Type B pancreatic cell (in vitro differentiated cells): Measurements from ENCODE around the gene ACOXL. TPM values are rescaled to one million over a fixed set of nuclear protein-coding genes. Genes with fewer than 3 reads are reported as not detected.

ENCODE experiments used
- DNase-seq: peaks from one replicate; pipeline ENCODE4 v3.0.0; 2021; ENCODE audit warnings: mixed read lengths; ENCODE audit not compliant: unreplicated experiment; ENCODE audit errors: extremely low spot score
- H3K27ac Mint-ChIP-seq: 2 replicates; pipeline ENCODE4 v1.8.0; 2021; ENCODE audit warnings: mild to moderate bottlenecking, mixed read lengths
- H3K27me3 Mint-ChIP-seq: 2 replicates; pipeline ENCODE4 v1.8.0; 2021; ENCODE audit warnings: mixed read lengths
- H3K36me3 Mint-ChIP-seq: 2 replicates; pipeline ENCODE4 v1.8.0; 2021; ENCODE audit warnings: mixed read lengths
- H3K4me1 Mint-ChIP-seq: one replicate; pipeline ENCODE4 v1.8.0; 2021; ENCODE audit warnings: mixed read lengths; ENCODE audit not compliant: unreplicated experiment
- H3K4me3 Mint-ChIP-seq: 2 replicates; pipeline ENCODE4 v1.8.0; 2021; ENCODE audit warnings: mild to moderate bottlenecking, mixed read lengths
- H3K9me3 Mint-ChIP-seq: 2 replicates; pipeline ENCODE4 v1.8.0; 2021; ENCODE audit warnings: mixed read lengths
- CTCF ChIP-seq: fragments of 200-600 bp; sonication (generic); conservative IDR thresholded peaks from 2 replicates; pipeline ENCODE4 v1.5.0; 2021; ENCODE audit warnings: antibody characterized with exemption, mild to moderate bottlenecking
- total RNA-seq: library from RNA; stranded (reverse); gene quantifications from 2 replicates; pipeline ENCODE4 v1.2.1, GENCODE V29; 2021; ENCODE audit warnings: low replicate concordance

The ACOXL gene
- total RNA-seq, 1 donor from 2014 or later, result 1.4 TPM

DNA sequence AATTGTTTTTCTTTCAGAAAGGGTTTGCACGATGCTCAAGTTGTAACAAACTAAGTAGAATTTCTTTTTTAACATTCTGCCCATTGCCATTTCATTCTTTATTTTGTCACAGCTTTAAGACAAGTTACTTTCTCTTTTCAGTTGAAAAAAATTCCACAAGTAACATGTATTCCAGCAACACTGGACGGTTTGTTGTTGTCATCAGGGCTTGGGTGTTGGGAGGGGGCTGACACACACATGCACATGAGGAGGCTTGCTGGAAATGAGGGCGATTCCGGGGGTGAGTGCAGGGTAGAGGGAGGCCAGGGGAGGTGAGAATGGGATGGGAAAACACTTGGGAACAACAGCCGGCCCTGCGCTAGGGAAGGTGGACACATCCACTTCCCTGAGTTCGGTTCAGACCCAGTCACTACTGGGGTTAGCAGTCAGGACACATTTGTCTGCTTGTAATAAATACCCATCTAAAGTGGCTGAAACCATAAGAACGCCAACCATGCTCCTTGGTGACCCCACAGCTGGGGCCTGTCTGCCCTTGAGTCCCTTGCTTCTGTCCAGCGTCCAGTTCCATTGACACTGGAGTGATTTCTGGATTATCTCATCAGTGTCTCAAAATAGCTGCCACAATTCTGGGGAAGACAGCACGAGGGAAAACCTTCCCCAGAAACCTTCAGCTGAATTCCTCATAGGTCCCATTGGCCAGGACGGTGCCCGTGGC is 246.5 kb downstream of the ACOXL start:
- Mint-ChIP-seq H3K27me3 (no peaks in the 10 kb centered on the region), H3K27ac (no peak overlapping the region), H3K4me3 (no peak overlapping the region), H3K9me3 (no peaks in the 10 kb centered on the region), H3K4me1 (peaks cover 4% of the 10 kb centered on the region), H3K36me3 (no peaks in the 10 kb centered on the region)
- no peak for TF ChIP-seq CTCF
- no peak for DNase-seq

- H3K36me3 Mint-ChIP-seq, result no peaks in the 10 kb centered on the region
- H3K27me3 Mint-ChIP-seq, result no peaks in the 10 kb centered on the region
- H3K4me3 Mint-ChIP-seq, result no peak overlapping the region
- H3K9me3 Mint-ChIP-seq, result no peaks in the 10 kb centered on the region
- H3K27ac Mint-ChIP-seq, result no peak overlapping the region
- no peak for DNase-seq
- H3K4me1 Mint-ChIP-seq, result peaks cover 4% of the 10 kb centered on the region
- TF ChIP-seq CTCF, result no peak
These were observed 247.3 kb downstream of the ACOXL start for GRCh38 chr2:110979471-110980338.

GRCh38 chr2:110980339-110981062 is 248.1 kb downstream of the ACOXL start:
- no peaks in the 10 kb centered on the region for H3K27me3 Mint-ChIP-seq
- no peak for DNase-seq
- H3K4me1 Mint-ChIP-seq, result peaks cover 4% of the 10 kb centered on the region
- H3K27ac Mint-ChIP-seq, result no peak overlapping the region
- TF ChIP-seq CTCF, result no peak
- no peaks in the 10 kb centered on the region for H3K36me3 Mint-ChIP-seq
- no peaks in the 10 kb centered on the region for H3K9me3 Mint-ChIP-seq
- no peak overlapping the region for H3K4me3 Mint-ChIP-seq

DNA sequence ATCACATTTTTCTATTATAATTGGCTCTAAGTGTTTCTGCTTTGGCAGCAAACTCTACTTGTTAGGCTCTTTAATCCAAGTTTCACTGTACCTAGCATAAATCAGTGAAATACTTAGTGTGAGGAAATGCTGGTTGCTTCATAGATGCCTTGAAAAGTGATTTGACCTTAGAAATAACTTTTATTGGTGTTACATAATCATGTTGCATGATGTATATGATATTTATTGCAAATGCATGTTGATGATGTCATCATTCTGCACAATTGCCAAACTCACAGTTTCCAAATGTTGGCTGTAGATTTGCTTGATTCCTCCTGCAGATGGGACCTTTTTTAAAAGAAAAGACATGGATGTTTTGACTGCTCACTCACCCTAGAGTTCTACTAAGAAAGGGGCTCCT is 250.8 kb downstream of the ACOXL start:
- Mint-ChIP-seq H3K27ac (no peak overlapping the region), H3K4me3 (no peak overlapping the region), H3K9me3 (no peaks in the 10 kb centered on the region), H3K4me1 (no peaks in the 10 kb centered on the region), H3K36me3 (no peaks in the 10 kb centered on the region), H3K27me3 (no peaks in the 10 kb centered on the region)
- no peak for DNase-seq
- TF ChIP-seq CTCF, result no peak

DNA sequence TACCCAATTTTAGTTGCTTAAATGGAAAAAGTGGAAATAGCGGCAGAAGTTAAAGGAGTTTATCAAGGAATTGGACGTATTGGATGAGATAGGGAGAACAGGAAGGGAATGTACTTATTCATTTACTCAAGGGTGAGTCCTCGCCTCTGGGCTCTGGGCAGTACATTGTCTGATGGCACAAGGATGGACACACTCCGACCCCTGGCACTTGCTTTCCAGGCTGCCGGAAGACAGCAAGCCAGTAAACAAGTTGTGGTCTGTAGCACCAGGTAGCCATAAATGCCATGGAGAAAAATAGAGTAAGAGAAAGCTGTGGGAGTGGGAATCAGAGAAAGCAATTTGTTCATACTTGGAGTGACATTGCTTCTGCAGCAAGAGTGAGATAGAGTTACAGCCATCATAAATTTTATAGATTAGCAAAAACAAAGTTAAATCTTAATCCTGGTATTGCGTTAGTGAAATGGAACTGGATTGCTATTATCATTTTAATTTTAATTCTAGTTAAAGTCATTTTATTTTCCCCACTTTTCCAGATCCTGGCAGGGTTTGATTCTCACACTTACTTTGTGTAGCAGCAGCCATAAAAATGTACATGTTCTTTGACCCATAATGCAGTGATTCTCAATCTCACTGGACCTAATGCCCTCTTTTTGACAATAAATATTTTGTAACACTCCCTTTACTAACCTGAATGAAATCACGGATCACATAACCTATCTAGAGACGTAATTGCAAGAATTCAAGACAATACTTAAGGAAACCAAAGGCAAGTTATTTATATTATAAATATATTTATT is 252.5 kb downstream of the ACOXL start:
- H3K36me3 Mint-ChIP-seq, result peaks cover 3% of the 10 kb centered on the region
- no peaks in the 10 kb centered on the region for H3K4me1 Mint-ChIP-seq
- H3K27me3 Mint-ChIP-seq, result no peaks in the 10 kb centered on the region

More for the DNA sequence above, 252.5 kb downstream of the ACOXL start:
- Mint-ChIP-seq H3K9me3 (peaks cover 5% of the 10 kb centered on the region), H3K4me3 (no peak overlapping the region), H3K27ac (no peak overlapping the region)
- DNase-seq, result no peak
- no peak for TF ChIP-seq CTCF
